B cell (primary cell): Measurements from ENCODE around the gene SMIM7. TPM values are rescaled to one million over a fixed set of nuclear protein-coding genes. Genes with fewer than 3 reads are reported as not detected.

Experiments used
- ATAC-seq: fragments of 200-7000 bp; cut with Tn5 transposase; one replicate; pipeline ENCODE4 v1.10.0; 2021; ENCODE audit warnings: low read depth, mild to moderate bottlenecking, moderate number of reproducible peaks, moderate library complexity
- CTCF ChIA-PET: fragments of 350-600 bp; sonication (Branson Sonifier 250); formaldehyde crosslinking; loops from one replicate; lab custom pipeline; 2021; ENCODE audit warnings: antibody characterized with exemption, inconsistent platforms; lab: Charles Lee
- POLR2A ChIA-PET: fragments of 350-600 bp; sonication (Branson Sonifier 250); formaldehyde crosslinking; loops from one replicate; lab custom pipeline; 2021; ENCODE audit warnings: antibody characterized with exemption; lab: Charles Lee
- DNase-seq: peaks from one replicate; pipeline ENCODE4 v3.0.0; 2013
- H2AFZ ChIP-seq: 2 replicates; pipeline ENCODE4 v1.6.1; 2012; ENCODE audit warnings: mild to moderate bottlenecking, low read depth, low read length; ENCODE audit not compliant: insufficient read depth, poor library complexity, severe bottlenecking
- H3K27ac ChIP-seq, 2 donors: 1 replicate in 1 of 2; 2 replicates in 1 of 2; pipeline ENCODE4 v1.5.1; 2012 to 2013; ENCODE audit warnings: low read length in 2 of 2, mild to moderate bottlenecking in 2 of 2, moderate library complexity in 1 of 2
- H3K27me3 ChIP-seq, 4 experiments: fragments of 200-600 bp in 1 of 4; sonication (generic) in 1 of 4; replicated peaks in 1 of 4; 1 replicate in 2 of 4; 2 replicates in 2 of 4; pipeline versions ENCODE4 v1.6.1 to v1.7.0; 2013 to 2016; ENCODE audit warnings: low read length in 3 of 4, mild to moderate bottlenecking in 2 of 4, mixed read lengths in 1 of 4, moderate library complexity in 1 of 4; ENCODE audit not compliant: insufficient read depth in 4 of 4, control insufficient read depth in 3 of 4; ENCODE audit errors: control extremely low read depth in 1 of 4
- H3K36me3 ChIP-seq, 2 experiments: replicated peaks in 1 of 2; 1 replicate in 1 of 2; 2 replicates in 1 of 2; pipeline versions ENCODE4 v1.6.1 to v1.7.1; 2013; ENCODE audit warnings: low read length in 1 of 2; ENCODE audit not compliant: insufficient read depth in 2 of 2, control insufficient read depth in 1 of 2; ENCODE audit errors: control extremely low read depth in 1 of 2, extremely low read depth in 1 of 2
- H3K4me1 ChIP-seq, 2 donors: fragments of 200-600 bp in 1 of 2; sonication (generic) in 1 of 2; 1 replicate in 1 of 2; 2 replicates in 1 of 2; pipeline versions ENCODE4 v1.5.1 to v1.6.1; 2013 to 2017; ENCODE audit warnings: low read length in 2 of 2; ENCODE audit not compliant: control insufficient read depth in 2 of 2, insufficient read depth in 2 of 2
- H3K4me2 ChIP-seq: replicated peaks from 2 replicates; pipeline ENCODE3; 2012; ENCODE audit warnings: mild to moderate bottlenecking, low read depth, low read length; ENCODE audit not compliant: poor library complexity, severe bottlenecking
- H3K4me3 ChIP-seq, 5 experiments: fragments of 200-600 bp in 1 of 5; sonication (generic) in 1 of 5; 1 replicate in 3 of 5; 2 replicates in 2 of 5; pipeline versions ENCODE4 v1.5.1 to v1.7.0; 2011 to 2016; ENCODE audit warnings: low read length in 4 of 5, mild to moderate bottlenecking in 4 of 5, low read depth in 2 of 5, control low read depth in 1 of 5, moderate library complexity in 1 of 5; ENCODE audit not compliant: insufficient read depth in 1 of 5; ENCODE audit errors: control extremely low read depth in 1 of 5, extremely low read depth in 1 of 5
- H3K79me2 ChIP-seq: fragments of 200-600 bp; sonication (generic); one replicate; pipeline ENCODE4 v1.6.0; 2016; ENCODE audit warnings: low read length; ENCODE audit not compliant: control insufficient read depth, insufficient read depth
- H3K9ac ChIP-seq: fragments of 200-600 bp; sonication (generic); 2 replicates; pipeline ENCODE4 v1.6.1; 2017; ENCODE audit warnings: mild to moderate bottlenecking, low read length, moderate library complexity
- H3K9me3 ChIP-seq, 3 donors: one replicate each; pipeline versions ENCODE4 v1.6.1 to v1.7.1; 2013; ENCODE audit warnings: low read length in 2 of 3; ENCODE audit not compliant: control insufficient read depth in 2 of 3, insufficient read depth in 1 of 3; ENCODE audit errors: control extremely low read depth in 1 of 3
- H4K20me1 ChIP-seq: 2 replicates; pipeline ENCODE4 v1.6.0; 2012; ENCODE audit warnings: mild to moderate bottlenecking, low read length; ENCODE audit not compliant: insufficient read depth, control insufficient read depth, poor library complexity, severe bottlenecking
- H3K27ac Mint-ChIP-seq: one replicate; pipeline ENCODE4 v1.8.0; 2021; ENCODE audit warnings: mixed read lengths
- H3K27me3 Mint-ChIP-seq: one replicate; pipeline ENCODE4 v1.8.0; 2021; ENCODE audit warnings: mixed read lengths
- H3K4me1 Mint-ChIP-seq: one replicate; pipeline ENCODE4 v1.8.0; 2021; ENCODE audit warnings: mixed read lengths
- H3K4me3 Mint-ChIP-seq: one replicate; pipeline ENCODE4 v1.8.0; 2021; ENCODE audit warnings: mixed read lengths
- H3K9me3 Mint-ChIP-seq: one replicate; pipeline ENCODE4 v1.8.0; 2022; ENCODE audit warnings: mixed read lengths; ENCODE audit not compliant: insufficient read depth
- EZH2 ChIP-seq: IDR thresholded peaks from 2 replicates; pipeline ENCODE4 v1.6.1; 2012; ENCODE audit warnings: borderline replicate concordance, low read depth, mild to moderate bottlenecking, moderate library complexity, low read length; ENCODE audit not compliant: insufficient read depth, poor library complexity, severe bottlenecking
- WGBS: methylation state at CpG from one replicate; pipeline ENCODE4 v1.1.5; 2013; ENCODE audit warnings: missing lambda C conversion rate; ENCODE audit not compliant: insufficient coverage; 5-methylcytosine and 5-hydroxymethylcytosine counted together
- intact Hi-C: fragments of 100-400 bp; cut with micrococcal nuclease; formaldehyde crosslinking; loops from one replicate; pipeline ENCODE4 v1.10.0; 2022
- polyA plus RNA-seq: library from polyadenylated mRNA; depleted of rRNA; stranded (reverse); fragments of >200 nt; gene quantifications from 2 replicates; pipeline ENCODE4 v1.2.3, GENCODE V29; 2012
- total RNA-seq, 2 donors: library from RNA; stranded (reverse); fragments of 120-200 nt in 1 of 2; gene quantifications; 1 replicate in 1 of 2; 2 replicates in 1 of 2; pipeline versions ENCODE4 v1.2.3 to v1.2.4, GENCODE V29; 2013 to 2022
- TF ChIP-seq, protein P1 (sequence below): fragments of 200-600 bp; IDR thresholded peaks from one replicate; pipeline ENCODE4 v1.8.0; 2022; ENCODE audit warnings: antibody characterized with exemption, mild to moderate bottlenecking

SMIM7 gene
- total and polyA plus RNA-seq, 2 donors (not counting 1 experiment from before 2014, with no cell fraction given) = 54.7 to 133 TPM

DNA sequence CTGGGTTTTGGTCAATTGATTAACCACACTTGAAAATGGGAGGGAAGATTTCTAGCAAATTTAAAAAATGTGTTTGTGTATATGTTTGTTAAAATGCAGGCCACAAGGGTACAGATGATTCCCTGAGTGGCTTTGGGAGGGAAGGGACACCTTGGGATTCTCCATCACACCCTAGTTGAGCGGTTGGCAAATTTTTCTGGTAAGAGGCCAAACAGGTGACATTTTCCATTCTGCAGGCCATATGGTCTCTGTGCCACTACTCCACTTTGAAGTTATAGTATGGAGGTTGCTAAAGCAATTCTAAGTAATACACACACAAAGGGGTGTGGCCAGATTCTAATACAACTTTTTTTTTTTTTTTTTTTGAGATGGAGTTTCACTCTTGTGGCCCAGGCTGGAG is 19.0 kb downstream of the SMIM7 start:
- H3K36me3 ChIP-seq = peaks cover 8 to 66% of the 10 kb centered on the region in 2 experiments
- no peak overlapping the region for H2AFZ ChIP-seq
- H3K9ac ChIP-seq = no peak overlapping the region
- TF ChIP-seq EZH2 = no peak
- CTCF ChIA-PET = interaction anchor here (0.6 kb wide), 1 partner anchor 73 kb away, joined by 3 read pairs; no protein-coding TSS in a partner anchor
- ATAC-seq (no peak), DNase-seq (no peak)
- intact Hi-C loops = no loop called here
- H3K27me3 Mint-ChIP-seq = no peaks in the 10 kb centered on the region
- H3K4me1 ChIP-seq = peaks cover 4 to 5% of the 10 kb centered on the region in 2 donors
- no peaks in the 10 kb centered on the region for H3K9me3 Mint-ChIP-seq
- POLR2A ChIA-PET = no interaction called here
- peaks cover 21% of the 10 kb centered on the region for H3K4me1 Mint-ChIP-seq
- H3K4me3 ChIP-seq = no peak overlapping the region
- no peaks in the 10 kb centered on the region for H3K9me3 ChIP-seq
- H4K20me1 ChIP-seq = peaks cover 82% of the 10 kb centered on the region
- H3K4me3 Mint-ChIP-seq = no peak overlapping the region
- no peak overlapping the region for H3K4me2 ChIP-seq
- no CpG with 5 or more reads among the region's 1 CpG for WGBS
- no peaks in the 10 kb centered on the region for H3K27me3 ChIP-seq
- peaks cover 100% of the 10 kb centered on the region for H3K79me2 ChIP-seq
- no peak overlapping the region for H3K27ac Mint-ChIP-seq
- H3K27ac ChIP-seq = no peak overlapping the region

DNA sequence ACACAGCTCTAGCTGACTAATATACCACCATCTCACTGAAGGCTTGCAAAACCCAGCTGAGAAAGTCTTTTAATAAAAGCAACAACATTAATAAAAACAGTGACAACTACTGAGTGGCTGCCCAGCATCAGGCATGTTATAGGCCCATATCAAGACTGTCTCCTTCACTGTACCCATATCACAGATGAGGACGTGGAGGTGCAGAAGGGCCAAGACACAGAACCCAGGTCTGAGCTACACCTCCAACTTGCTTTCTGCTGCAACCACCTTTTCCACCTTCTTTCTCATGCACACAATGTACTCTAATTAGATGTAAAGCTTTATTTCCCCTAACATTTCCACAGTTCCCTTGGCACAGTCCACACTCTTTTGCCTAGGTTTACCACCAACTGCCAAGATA is 21.3 kb downstream of the SMIM7 start:
- Histone ChIP-seq H3K36me3 (peaks cover 1 to 54% of the 10 kb centered on the region in 2 experiments), H3K9me3 (no peaks in the 10 kb centered on the region), H3K79me2 (peaks cover 96% of the 10 kb centered on the region), H2AFZ (no peak overlapping the region), H3K4me2 (no peak overlapping the region), H3K9ac (no peak overlapping the region), H3K27ac (no peak overlapping the region), H3K4me3 (no peak overlapping the region), H3K27me3 (no peaks in the 10 kb centered on the region), H3K4me1 (peaks cover 4 to 5% of the 10 kb centered on the region in 2 donors), H4K20me1 (peaks cover 80% of the 10 kb centered on the region)
- ChIA-PET CTCF (interaction anchor here (0.5 to 1.2 kb wide), 2 partner anchors 18 to 133 kb away, joined by 3 to 4 read pairs; no protein-coding TSS in a partner anchor), POLR2A (no interaction called here)
- Mint-ChIP-seq H3K4me1 (peaks cover 16% of the 10 kb centered on the region), H3K27me3 (no peaks in the 10 kb centered on the region), H3K27ac (no peak overlapping the region), H3K9me3 (no peaks in the 10 kb centered on the region), H3K4me3 (no peak overlapping the region)
- DNase-seq (no peak), ATAC-seq (no peak)
- intact Hi-C loops = no loop called here
- 100% methylated on average over 1 of the region's 1 CpG for WGBS
- TF ChIP-seq, protein P1, sequence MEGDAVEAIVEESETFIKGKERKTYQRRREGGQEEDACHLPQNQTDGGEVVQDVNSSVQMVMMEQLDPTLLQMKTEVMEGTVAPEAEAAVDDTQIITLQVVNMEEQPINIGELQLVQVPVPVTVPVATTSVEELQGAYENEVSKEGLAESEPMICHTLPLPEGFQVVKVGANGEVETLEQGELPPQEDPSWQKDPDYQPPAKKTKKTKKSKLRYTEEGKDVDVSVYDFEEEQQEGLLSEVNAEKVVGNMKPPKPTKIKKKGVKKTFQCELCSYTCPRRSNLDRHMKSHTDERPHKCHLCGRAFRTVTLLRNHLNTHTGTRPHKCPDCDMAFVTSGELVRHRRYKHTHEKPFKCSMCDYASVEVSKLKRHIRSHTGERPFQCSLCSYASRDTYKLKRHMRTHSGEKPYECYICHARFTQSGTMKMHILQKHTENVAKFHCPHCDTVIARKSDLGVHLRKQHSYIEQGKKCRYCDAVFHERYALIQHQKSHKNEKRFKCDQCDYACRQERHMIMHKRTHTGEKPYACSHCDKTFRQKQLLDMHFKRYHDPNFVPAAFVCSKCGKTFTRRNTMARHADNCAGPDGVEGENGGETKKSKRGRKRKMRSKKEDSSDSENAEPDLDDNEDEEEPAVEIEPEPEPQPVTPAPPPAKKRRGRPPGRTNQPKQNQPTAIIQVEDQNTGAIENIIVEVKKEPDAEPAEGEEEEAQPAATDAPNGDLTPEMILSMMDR = no peak
- no peak for TF ChIP-seq EZH2
